GM20431 (cell line): ENCODE measurements around the gene TPX2.

Experiments
- in situ Hi-C: fragments of 300-500 bp; cut with MseI, MboI; formaldehyde crosslinking; loops from one replicate; pipeline ENCODE4 v1.15.0; 2020; ENCODE audit warnings: low sequenced_read_pairs; ENCODE audit not compliant: unreplicated experiment

The TPX2 gene, protein sequence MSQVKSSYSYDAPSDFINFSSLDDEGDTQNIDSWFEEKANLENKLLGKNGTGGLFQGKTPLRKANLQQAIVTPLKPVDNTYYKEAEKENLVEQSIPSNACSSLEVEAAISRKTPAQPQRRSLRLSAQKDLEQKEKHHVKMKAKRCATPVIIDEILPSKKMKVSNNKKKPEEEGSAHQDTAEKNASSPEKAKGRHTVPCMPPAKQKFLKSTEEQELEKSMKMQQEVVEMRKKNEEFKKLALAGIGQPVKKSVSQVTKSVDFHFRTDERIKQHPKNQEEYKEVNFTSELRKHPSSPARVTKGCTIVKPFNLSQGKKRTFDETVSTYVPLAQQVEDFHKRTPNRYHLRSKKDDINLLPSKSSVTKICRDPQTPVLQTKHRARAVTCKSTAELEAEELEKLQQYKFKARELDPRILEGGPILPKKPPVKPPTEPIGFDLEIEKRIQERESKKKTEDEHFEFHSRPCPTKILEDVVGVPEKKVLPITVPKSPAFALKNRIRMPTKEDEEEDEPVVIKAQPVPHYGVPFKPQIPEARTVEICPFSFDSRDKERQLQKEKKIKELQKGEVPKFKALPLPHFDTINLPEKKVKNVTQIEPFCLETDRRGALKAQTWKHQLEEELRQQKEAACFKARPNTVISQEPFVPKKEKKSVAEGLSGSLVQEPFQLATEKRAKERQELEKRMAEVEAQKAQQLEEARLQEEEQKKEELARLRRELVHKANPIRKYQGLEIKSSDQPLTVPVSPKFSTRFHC

DNA sequence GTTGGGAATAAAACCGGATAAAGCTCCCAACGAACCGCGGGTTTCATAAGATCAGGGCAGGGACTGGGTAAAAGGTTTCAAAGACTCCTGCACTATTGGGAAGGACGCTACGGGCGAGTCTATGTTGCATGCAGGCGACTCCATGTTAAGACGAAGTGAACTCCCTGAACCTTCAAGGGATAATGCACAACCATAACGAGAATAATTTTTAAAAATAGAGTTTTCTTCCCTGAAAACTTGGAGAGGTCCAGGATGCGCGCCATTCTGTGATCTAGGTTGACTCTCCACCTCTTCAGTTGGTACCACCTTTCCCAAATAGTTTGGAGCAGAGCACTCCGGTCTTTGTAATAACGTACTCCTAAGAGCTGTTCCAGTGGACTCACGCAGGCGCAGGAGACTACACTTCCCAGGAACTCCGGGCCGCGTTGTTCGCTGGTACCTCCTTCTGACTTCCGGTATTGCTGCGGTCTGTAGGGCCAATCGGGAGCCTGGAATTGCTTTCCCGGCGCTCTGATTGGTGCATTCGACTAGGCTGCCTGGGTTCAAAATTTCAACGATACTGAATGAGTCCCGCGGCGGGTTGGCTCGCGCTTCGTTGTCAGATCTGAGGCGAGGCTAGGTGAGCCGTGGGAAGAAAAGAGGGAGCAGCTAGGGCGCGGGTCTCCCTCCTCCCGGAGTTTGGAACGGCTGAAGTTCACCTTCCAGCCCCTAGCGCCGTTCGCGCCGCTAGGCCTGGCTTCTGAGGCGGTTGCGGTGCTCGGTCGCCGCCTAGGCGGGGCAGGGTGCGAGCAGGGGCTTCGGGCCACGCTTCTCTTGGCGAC lies at the start of gene TPX2:
Gene TPX2 (plus strand): TSS at position 562 of the 821 bp plus-strand sequence. CDS start 18,187 bp downstream, outside the sequence.
- in situ Hi-C loops: no loop called here

DNA sequence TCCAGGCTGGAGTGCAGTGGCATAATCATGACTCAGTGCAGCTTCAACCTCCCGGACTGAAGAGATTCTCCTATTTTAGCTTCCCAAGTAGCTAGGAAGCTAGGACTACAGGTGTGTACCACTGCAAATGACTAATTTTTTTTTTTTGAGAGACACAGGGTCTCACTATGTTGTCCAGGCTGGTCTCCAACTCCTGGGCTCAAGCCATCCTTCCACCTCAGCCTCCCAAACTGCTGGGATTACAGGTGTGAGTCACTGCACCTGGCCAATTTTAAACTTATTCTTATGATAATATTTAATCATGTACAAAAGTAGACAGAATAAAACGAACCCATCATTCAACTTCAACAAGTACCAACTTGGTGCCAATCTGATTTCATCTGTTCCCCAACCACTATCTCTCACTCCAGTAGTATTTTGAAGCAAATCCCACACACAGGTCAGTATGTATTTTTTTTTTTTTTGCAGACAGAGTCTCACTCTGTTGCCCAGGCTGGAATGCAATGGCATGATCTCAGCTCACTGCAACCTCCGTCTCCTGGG lies 48.9 kb upstream of the TPX2 start:
- in situ Hi-C loops: no loop called here

DNA sequence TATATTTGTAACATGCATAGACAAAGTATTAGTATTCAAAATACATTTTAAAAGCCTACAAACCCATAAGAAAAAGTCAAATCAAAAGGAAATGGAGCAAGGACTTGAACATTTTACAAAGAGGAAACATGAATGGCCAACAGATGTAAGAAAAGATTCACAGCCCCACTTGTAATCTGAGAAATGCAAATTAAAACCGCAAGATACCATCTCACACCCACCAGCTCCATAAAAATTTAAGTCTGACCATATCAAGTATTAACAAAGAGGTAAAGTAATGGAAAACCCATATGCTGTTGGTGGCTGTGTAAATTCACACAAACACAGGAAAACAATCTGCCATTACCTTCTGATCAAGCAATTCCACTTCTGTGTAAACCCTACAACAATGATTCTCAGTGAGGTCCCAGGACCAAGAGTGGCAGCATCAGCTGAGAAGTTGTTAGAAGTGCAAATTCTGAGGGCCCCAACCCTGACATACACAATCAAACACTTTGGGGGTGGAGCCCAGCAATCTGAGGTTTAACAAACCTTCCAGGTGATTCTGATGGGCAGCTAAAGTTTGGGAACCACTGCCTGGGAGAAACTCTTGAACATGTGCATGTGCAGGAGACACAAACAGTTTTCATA lies 47.3 kb upstream of the TPX2 start:
- in situ Hi-C loops: no loop called here

DNA sequence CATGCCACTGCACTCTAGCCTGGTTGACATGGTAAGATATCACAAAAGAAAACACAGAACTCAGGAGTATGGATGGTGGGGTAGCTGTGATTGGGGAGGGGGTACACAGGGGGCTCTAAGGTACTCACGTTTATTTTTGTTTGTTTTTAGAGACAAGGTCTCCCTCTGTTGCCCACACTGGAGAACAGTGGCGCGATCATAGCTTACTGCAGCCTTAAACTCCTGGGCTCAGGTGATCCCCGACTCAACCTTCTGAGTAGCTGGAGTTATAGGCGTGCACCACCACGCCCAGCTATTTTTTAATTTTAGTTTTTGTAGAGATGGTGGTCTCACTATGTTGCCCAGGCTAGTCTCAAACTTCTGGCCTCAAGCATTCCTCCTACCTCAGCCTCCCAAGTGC lies 45.7 kb upstream of the TPX2 start:
- in situ Hi-C loops: no loop called here

DNA sequence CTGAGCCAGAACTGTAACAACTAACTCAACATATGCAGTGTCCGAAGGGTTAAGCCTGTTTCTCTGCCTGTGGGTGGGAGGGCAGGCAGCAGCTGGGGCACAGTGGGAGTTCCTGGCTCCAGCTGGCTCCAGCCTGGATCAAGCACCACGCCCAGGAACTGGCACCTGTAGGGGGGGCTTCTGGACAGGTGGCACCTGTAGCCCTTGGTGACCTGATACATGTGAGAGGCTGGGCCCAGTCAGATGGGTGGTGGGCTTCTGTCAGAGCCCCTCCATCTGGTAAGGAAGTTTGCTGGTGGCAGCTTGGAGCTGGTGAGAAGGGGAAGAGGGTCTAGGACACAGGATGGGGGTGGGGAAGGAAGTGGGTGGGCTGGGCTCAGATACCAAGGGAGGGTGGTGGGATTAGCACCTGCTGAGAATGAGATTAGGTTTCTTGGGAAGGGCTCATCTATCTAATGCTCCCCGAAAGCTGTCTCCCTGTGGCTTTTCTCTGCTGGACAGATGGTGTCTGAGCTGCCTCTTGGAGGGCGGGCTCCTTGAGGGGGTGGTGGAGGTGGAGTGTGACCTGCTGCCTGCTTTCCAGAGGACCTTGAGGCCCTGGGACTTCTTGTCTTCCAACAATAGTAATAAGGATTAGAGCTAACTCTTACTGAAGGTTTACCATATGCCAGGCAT lies 45.0 kb upstream of the TPX2 start:
- in situ Hi-C loops: no loop called here

DNA sequence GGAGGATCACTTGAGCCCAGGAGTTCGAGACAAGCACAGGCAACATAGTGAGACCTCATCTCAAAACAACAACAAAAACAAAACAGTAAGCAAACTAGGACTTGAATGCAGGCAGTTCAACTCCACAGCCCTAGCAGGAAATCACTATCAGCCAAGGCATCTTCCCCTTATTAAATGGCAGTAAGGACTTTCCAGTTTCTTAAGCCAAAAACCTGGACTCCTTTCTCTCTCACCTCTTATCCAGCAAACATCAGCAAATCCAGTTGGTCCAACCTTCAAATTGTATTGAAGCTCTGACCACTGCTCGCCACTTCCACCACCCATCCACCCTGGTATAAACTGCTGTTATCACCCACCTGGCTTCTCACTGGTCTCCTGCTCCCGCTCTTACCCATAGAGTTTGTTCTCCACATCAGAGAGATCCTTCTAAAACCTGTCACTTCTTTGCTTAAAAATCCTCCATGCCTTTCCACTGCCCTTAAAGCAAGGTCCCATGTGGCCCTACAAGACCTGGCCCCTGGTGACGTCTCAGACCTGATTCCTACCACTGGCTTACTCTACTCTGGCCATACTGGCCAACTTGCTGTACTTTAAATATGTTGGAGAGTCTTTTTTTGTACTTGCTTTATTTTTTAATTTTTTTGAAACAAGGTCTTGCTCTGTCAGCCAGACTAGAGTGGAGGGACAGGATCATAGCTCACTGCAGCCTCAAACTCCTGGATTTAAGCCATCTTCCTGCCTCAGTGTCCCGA lies 44.1 kb upstream of the TPX2 start:
- in situ Hi-C loops: no loop called here

DNA sequence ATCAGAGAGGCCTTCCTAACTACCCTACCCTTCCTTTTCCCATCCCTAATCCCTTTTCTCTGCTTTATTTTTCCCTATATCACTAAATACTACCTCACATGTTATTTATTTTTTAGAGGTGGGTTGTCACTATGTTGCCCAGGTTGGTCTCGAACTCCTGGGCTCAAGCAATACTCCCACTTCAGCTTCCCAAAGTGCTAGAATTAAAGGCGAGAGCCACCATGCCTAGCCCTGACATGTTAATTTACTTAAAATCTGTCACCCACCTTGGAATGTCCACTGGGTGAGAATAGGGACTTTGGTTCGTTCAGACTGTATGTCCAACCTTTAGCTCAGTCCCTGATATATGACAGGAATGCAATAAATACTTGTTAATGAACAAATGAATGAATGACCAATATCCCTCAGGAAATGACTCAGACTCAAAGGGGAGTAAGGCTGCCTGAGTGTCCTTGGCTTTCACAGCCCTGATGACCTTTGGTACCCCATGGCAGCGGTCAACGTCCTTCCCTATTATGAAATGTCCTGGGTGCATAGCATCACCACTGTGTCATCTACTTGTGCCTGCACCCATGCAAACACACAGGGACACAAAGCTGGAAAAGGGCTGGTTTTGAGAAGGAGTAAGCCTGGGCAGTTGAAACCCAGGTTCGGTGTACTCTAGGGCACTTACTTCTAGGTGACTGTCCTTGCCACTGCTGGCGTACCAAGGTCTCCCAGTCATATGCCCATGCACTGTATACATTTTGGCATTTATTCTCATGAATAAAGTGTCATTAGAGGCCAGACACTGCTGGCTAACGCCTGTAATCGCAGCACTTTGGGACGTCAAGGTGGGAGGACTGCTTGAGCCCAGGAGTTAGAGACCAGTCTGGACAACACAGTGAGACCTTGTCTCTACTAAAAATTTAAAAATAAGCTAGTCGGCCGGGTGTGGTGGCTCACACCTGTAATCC lies 43.0 kb upstream of the TPX2 start:
- in situ Hi-C loops: no loop called here

DNA sequence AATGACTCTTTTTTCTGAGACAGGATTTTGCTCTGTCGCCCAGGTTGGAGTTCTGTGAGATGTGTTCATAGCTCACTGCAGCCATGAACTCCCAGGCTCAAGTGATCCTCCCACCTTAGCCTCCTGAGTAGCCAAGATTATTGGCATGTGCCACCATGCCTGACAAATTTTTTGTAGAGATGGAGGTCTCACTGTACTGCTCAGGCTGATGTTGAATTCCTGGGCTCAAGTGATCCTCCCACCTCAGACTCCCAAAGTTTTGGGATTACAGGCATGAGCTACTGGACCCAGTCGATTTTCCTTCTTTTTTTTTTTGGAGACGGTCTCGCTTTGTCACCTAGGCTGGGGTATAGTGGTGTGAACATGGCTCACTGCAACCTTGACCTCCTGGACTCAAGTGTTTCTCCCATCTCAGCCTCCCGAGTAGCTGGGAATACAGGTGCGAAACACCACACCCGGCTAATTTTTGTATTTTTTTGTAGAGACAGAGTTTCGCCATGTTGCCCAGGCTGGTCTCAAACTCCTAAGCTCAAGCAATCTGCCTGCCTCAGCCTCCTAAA lies 40.8 kb upstream of the TPX2 start:
- in situ Hi-C loops: no loop called here

DNA sequence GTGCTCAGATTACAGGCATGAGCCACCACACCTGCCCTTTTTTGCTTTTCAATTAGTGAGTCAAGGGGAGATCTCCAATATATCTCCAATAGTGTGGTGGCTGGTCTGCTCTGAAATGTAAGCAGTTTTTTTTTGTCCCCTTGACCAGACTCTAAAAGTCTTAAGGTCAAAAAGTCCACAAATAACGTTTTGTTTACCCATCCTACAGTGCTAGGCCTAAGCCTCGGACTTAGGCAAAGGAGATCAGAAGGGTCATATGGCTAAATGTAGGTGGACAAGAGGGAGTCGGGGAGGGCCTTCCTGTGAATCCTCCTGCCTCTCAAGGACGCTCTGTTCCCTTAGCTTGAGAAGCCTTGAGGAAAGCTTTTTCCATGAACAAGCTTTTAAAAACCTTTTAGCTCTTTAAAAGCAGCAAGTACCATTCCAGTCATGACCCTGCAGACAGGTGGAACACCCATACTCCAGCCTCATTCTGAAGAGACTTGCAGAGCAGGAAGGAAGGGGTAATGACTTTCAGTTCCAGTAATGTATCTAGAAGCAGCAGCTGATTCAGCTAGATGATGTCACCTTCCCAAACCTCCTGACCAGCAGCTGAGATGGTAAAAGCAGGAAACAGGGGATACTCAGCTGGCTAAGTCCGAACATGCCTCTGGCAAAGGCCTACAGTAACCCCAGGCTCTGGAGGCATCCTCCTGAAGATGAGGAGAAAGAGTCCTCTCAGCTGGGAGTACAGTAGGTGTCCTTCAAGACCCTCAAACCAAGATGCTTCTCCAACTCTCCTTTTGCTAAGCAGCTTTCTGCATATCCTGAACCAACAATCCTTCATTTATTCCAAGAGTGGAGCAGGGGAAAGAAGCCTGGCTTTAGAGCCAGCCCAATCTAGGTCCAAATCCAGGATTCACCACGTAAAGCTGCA lies 40.0 kb upstream of the TPX2 start:
- in situ Hi-C loops: no loop called here

DNA sequence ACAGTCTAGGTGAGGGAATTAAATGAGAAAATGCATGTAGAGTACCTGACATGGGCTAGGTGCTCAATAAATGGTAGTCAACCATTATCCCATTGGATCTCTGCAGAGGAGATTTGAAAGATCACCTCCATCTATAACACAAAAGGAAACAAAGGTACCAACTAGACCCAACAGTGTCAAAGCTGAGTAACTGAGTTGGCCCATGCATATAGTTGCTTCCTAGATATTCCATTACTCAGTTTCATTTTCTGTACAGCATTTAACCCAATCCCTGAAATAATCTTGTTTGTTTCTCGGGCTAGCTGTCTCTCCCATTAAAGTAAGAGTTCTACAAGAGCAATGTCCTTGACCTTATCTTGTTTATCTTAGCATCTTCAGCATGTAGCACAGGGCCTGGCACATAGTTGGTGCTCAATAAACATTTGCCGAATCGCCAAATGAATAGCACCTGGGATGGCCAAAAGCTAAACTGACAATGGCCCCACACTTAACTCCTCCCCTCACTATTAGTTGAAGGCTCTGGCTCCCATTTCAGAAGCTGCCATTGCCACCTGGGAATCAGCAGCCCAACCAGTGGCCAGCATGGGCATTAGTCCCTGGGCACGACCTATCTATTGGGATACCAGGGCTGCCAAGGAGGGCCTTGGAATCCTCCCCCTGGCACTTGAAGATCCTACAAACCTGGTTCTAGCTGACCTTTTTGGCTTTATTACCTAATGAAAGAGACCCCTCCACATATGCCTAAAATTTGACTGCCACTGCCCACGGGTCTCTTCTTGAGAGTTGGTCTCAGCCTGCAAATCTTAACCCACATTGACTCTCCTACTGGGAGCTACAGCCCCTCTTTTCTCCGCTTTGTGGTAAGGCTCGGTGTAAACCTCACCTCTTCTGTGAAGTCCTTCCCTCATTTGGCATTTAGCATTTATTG lies 39.0 kb upstream of the TPX2 start:
- in situ Hi-C loops: no loop called here

DNA sequence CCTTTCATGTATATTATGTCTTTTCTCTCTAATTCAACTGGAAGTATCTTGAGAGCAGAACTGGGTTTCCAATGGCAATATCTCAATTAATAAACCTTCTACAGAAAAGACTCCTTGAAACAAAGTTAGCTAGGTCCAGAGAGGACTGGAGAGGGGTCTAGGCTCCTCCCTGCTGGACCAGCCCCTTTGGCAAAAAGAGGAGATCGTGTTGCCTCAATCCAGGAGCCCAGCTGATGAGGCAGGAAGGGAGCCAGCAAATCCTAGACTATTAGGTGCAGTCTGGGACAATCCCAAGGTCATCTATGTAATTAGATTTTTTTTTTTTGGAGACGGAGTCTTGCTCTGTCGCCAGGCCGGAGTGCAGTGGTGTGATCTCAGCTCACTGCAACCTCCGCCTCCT lies 38.3 kb upstream of the TPX2 start:
- in situ Hi-C loops: no loop called here

DNA sequence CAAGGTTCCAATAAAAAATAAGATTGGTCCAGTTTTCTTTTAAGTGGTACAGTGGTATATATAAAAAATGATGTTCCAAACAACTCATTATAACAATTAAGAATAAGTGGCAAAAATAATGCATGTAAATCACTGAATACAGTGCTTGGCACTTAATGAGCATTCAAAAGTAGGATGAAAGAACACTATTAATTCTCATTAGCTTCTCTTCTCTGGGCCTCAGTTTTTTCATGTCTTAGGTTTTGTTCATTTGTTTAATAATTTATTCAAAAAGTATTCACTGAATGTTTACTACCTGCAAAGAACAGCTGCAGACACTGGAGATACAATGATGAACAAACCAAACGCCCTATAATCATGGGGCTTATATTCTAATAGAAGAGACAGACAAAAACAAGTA lies 37.5 kb upstream of the TPX2 start:
- in situ Hi-C loops: no loop called here

DNA sequence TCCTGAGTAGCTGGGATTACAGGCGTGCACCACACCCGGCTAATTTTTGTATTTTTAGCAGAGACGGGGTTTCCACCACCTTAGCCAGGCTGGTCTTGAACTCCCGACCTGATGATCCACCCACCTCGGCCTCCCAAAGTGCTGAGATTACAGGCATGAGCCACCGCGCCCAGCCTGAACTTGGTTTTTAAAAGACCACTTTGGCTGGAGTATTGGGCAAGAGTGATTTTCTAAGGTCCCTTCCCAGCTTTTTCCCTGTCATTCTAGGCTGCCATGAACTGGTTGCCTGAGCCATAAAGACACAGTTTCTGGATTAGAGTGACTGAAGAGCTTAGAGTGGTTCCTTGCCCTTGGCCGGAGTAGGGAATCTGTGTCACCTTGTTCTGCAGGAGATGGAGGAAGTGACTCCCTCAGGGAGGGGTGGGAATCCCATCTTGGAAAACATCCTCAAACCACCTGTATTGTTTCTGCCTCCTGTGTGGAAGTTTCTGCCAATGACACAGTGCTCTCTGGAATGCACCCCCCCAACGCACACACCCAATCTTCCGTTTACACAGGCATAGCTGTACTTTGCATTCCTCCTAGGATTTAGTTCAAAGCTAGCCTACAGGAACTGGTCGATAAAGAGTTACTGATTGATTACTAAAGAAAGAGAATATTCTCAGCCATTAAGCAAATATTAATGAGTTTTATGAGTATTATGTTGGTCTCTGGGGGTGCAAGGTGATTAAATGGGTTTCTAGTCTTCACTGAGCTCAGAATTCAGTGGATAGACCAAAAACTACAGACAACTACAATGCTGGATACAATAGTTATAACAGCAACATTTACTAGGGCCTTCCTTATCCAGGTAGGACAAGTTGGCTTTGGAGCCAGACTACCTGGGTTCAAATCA lies 34.6 kb upstream of the TPX2 start:
- in situ Hi-C loops: no loop called here

DNA sequence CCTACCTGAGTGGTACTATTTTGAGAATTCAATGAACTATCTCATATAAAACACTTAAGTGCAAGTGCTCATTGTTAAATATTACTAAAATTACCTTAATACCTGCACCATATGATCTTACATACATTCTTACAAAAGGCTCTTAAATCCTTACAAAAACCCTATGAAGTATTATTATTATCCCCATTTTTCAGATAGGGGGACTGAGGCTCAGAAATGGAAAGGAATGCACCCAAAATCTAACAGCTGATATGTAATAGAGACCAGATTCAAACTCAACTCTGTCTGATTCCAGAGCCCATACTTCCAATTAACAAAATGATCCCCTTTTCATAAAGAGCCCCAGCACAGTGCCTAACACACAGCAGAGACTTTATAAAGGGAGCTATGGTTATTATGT lies 33.9 kb upstream of the TPX2 start:
- in situ Hi-C loops: no loop called here
